K562 (cell line): Measurements from ENCODE around the gene NALCN. TPM values are rescaled to one million over a fixed set of nuclear protein-coding genes. Genes with fewer than 3 reads are reported as not detected.

Source experiments
- BCLAF1 ChIP-seq, 2 experiments: fragments of 450-650 bp in 1 of 2; IDR thresholded peaks; 2 replicates each; pipeline ENCODE4 v1.6.1; 2011 to 2017; ENCODE audit warnings: low read depth in 2 of 2, antibody characterized with exemption in 1 of 2, borderline replicate concordance in 1 of 2, low read length in 1 of 2, mild to moderate bottlenecking in 1 of 2, mixed read lengths in 1 of 2; ENCODE audit not compliant: control insufficient read depth in 1 of 2
- GATAD2B ChIP-seq: fragments of 450-650 bp; IDR thresholded peaks from 2 replicates; pipeline ENCODE4 v1.6.1; 2017; ENCODE audit warnings: mild to moderate bottlenecking, borderline replicate concordance
- ILF3 ChIP-seq: fragments of 450-650 bp; IDR thresholded peaks from 2 replicates; pipeline ENCODE4 v1.6.1; 2018; ENCODE audit warnings: antibody characterized with exemption, mild to moderate bottlenecking, moderate library complexity, borderline replicate concordance
- MCM3 ChIP-seq: fragments of 450-650 bp; IDR thresholded peaks from 2 replicates; pipeline ENCODE4 v1.6.1; 2016
- NEUROD1 ChIP-seq: fragments of 150-350 bp; IDR thresholded peaks from 2 replicates; pipeline ENCODE4 v1.6.1; 2014; ENCODE audit warnings: borderline replicate concordance, low read length, low read depth; ENCODE audit not compliant: partially characterized antibody
- NR2F6 ChIP-seq: fragments of 450-650 bp; formaldehyde crosslinking; IDR thresholded peaks from 2 replicates; pipeline ENCODE4 v1.4.0; 2020; ENCODE audit warnings: mild to moderate bottlenecking
- ZNF253 ChIP-seq: fragments of 250-450 bp; sonication (Bioruptor Pico); conservative IDR thresholded peaks from 2 replicates; pipeline ENCODE4 v1.6.1; 2021; ENCODE audit warnings: mild to moderate bottlenecking
- ZNF696 ChIP-seq: fragments of 250-450 bp; sonication (Bioruptor Pico); conservative IDR thresholded peaks from 2 replicates; pipeline ENCODE4 v1.4.0; 2020; ENCODE audit warnings: mild to moderate bottlenecking, moderate library complexity
- ZNF79 ChIP-seq: fragments of 250-450 bp; sonication (Bioruptor Pico); IDR thresholded peaks from 2 replicates; pipeline ENCODE4 v1.4.0; 2020; ENCODE audit warnings: low read depth, mild to moderate bottlenecking, moderate library complexity
- polyA plus RNA-seq, 8 experiments: library from polyadenylated mRNA; depleted of rRNA in 4 of 8; stranded (reverse) in 5 of 8; unstranded in 3 of 8; fragments of >200 nt; fragmentation: Nextera tagmentation in 2 of 8; fragmentation: Illumina TruSeq in 1 of 8; extraction: Ambion mirVana in 2 of 8; extraction: Trizol in 1 of 8; gene quantifications; 2 replicates each; pipeline versions ENCODE4 v1.2.1 to v1.2.3, GENCODE V29; 2011 to 2014; ENCODE audit warnings: inconsistent platforms in 1 of 8, missing spikeins in 1 of 8
- total RNA-seq, 7 experiments: library from RNA; depleted of rRNA in 6 of 7; stranded (reverse); fragments of >200 nt in 6 of 7; fragmentation: Illumina TruSeq in 2 of 7; extraction: Trizol in 2 of 7; gene quantifications; 2 replicates each; pipeline versions ENCODE4 v1.2.1 to v1.2.3, GENCODE V29; 2011 to 2021; ENCODE audit warnings: low replicate concordance in 1 of 7
- TF ChIP-seq, protein P1 (sequence below), 2 experiments: IDR thresholded peaks; 2 replicates each; pipeline ENCODE4 v1.6.1; 2012; ENCODE audit warnings: improper control_type of control experiment in 2 of 2, low read depth in 2 of 2, low read length in 2 of 2, borderline replicate concordance in 1 of 2

NALCN gene
- total and polyA plus RNA-seq, 9 of the 15 experiments (the other 6 are each of a cell fraction or from before 2014, with no cell fraction given): not detected

DNA sequence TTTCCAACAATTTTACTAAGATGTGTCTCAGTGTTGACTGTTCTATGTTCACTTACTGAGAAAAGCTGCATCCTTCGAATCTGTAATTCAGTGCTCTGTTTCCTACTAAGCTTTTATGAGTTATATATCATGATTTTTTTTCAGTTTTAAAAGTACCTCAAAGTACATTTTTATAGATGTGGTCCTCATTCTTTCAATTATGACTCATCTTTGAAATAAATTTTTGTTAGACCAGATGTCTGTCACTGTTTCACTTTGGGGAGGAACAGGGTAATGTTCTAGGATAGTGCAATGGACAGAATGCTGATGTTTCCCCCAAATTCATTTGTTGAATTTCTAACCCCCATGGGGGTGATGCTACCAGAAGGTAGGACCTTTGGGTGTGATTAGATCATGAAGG lies 74.8 kb downstream of the NALCN start (continued):
- TF ChIP-seq ILF3 (no peak), NEUROD1 (no peak), ZNF696 (CRISPR knock-in tag) (no peak), ZNF253 (CRISPR knock-in tag) (no peak), MCM3 (no peak), ZNF79 (CRISPR knock-in tag) (no peak), BCLAF1 (IDR thresholded peaks at IDR 0.05; ENCODE audit: borderline replicate concordance in 1 of 2, control insufficient read depth in 1 of 2, low read depth in 2 of 2, low read length in 1 of 2) (no peak), GATAD2B (no peak), NR2F6 (CRISPR knock-in tag) (no peak)
- TF ChIP-seq, protein P1, sequence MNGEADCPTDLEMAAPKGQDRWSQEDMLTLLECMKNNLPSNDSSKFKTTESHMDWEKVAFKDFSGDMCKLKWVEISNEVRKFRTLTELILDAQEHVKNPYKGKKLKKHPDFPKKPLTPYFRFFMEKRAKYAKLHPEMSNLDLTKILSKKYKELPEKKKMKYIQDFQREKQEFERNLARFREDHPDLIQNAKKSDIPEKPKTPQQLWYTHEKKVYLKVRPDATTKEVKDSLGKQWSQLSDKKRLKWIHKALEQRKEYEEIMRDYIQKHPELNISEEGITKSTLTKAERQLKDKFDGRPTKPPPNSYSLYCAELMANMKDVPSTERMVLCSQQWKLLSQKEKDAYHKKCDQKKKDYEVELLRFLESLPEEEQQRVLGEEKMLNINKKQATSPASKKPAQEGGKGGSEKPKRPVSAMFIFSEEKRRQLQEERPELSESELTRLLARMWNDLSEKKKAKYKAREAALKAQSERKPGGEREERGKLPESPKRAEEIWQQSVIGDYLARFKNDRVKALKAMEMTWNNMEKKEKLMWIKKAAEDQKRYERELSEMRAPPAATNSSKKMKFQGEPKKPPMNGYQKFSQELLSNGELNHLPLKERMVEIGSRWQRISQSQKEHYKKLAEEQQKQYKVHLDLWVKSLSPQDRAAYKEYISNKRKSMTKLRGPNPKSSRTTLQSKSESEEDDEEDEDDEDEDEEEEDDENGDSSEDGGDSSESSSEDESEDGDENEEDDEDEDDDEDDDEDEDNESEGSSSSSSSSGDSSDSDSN (IDR thresholded peaks at IDR 0.05; ENCODE audit: borderline replicate concordance in 1 of 2, low read depth in 2 of 2, low read length in 2 of 2): no peak
- TF ChIP-seq, all 486 proteins: peak for 0
